Measurements from ENCODE around the gene TMEM178B.
"Not testable (repeated sequence)": the region's sequence is repeated elsewhere in the genome, so short reads cannot be mapped to it uniquely, and the experiment has no call there.

The TMEM178B gene

DNA sequence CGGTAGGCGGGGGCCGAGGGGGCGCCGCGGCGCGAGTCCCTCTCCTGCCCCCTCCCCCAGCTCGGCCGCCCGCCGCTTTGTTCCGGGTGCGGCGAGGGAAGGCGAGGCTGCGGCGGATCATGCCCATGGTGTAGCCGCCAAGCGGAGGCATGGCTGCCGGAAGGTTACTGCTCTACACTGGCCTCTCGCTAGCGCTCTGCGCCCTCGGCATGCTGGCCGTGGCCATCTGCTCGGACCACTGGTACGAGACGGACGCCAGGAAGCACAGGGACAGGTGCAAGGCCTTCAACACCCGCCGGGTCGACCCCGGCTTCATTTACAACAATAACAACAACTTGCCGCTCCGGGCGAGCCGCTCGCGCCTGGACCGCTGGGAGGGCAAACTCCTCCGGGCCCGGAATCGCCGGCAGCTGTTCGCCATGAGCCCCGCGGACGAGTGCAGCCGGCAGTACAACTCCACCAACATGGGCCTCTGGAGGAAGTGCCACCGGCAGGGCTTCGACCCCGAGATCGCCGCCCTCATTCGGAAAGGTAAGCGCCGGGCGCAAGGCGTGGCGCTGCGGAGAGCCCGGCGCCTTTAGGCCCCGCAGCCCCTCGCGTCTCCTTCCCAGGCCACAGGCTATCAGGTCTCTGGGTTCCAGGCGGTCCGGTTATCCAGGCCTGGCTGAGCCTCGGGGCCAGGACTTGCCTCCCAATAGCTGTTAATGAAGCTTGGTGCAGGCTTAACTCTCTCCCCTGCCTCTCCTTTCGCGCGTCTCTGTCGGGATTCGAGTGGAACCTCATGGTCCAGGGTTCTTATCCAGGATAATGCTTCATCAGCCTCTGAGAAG, 513 bp downstream of the TMEM178B start:
- no peak for DNase-seq (ENCODE audit: low read depth)

- DNase-seq (ENCODE audit: low read depth), result no peak
Observed at GRCh38 chr7:141074997-141075396, 1.1 kb downstream of the TMEM178B start.

GRCh38 chr7:141076377-141076776, 2.5 kb downstream of the TMEM178B start:
- no peak for DNase-seq (ENCODE audit: low read depth)

DNA sequence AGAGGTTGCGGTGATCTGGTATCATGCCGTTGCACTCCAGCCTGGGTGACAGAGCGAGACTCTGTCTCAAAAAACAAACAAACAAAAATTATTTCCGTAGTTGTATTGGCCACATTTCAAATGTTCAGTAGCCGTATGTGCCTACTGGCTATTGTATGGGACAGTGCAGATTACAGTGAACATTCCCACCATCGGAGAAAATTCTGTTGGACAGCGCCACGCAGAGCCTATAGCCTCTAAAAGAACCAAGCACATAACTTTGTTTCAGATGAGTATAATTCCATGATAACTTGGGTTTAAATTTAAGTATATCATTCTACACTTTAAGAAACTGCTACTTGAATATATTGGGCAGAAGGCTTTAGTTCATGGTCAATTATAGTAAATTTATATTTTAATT, 5.4 kb downstream of the TMEM178B start:
- no peak for DNase-seq (ENCODE audit: low read depth)

DNA sequence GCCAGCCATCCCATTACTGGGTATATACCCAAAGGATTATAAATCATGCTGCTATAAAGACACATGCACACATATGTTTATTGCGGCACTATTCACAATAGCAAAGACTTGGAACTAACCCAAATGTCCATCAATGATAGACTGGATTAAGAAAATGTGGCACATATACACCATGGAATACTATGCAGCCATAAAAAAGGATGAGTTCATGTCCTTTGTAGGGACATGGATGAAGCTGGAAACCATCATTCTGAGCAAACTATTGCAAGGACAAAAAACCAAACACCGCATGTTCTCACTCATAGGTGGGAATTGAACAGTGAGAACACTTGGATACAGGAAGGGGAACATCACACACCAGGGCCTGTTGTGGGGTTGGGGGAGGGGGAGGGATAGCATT, 15.6 kb downstream of the TMEM178B start:
- DNase-seq (ENCODE audit: low read depth), result not testable (repeated sequence)

DNA sequence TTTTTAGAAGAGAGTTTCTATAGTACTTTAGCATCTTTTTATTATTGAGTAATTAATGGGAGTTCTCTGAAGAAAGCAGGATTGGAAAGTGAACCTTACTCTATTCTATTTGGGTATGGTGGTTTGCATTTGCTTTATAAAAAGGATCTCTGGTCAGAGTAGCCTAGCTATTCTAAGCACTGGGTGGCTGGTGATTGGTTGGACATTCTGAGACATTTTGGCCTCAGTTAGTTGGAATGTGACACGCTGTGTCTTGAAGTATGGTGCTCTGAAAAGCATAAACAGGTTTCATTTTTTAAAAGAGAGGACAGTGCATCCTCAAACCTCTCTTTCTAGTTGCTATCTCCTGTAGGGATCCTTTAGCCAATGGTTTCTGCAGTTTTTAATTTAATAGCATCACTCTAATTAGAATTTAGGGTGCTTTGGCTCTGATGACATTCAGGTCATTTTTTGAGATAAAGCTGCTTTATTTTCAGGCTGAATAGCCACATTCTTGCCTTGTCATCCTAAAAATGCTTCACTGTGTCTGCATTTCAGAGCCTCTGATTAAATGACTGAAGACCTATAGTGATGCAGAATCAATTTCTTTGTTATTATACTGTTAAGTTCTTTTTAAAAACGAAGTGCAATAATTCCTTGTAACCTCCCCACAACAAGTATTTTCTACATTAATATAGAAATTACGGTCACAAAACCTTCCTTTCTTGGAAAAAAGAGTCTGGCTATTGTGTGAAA, 20.6 kb downstream of the TMEM178B start:
- DNase-seq (ENCODE audit: low read depth), result no peak

DNA sequence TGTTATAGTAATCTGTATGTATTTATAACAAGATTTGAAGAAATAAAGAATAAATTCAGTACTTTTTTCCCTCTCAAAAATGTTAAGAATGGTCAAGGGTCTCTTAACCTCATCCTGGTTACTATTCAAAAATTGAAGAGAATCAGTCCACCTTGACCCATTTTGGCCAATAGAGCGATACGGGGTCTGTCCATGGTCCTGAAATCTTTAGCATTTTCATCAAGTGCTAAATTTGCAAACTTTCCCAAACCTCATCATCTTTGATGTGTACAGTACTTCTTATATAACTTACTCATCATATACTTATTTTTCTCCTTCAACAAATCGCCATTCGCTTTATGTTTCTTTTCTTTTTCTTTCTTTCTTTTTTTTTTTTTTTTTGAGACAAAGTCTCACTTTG, 23.6 kb downstream of the TMEM178B start:
- DNase-seq (ENCODE audit: low read depth), result no peak

DNA sequence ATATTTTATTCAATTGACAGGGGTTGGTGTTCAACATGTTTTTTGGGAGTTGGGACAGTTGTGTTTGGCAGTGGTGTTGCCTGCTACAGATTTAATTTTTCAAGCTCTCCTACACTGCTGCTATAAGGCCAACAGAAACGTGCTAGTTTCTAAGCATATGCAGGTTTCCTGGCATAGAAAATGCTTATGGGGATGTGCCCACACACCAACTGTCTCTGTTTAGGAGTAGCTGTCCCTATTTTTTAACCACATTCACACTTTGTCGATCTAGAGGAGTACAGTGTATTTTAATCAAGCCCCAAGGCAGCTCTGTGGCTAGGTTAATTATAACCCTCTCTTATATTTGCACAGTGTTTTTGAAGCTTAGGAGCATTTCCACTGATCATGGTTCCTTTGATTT, 28.6 kb downstream of the TMEM178B start:
- no peak for DNase-seq (ENCODE audit: low read depth)

DNA sequence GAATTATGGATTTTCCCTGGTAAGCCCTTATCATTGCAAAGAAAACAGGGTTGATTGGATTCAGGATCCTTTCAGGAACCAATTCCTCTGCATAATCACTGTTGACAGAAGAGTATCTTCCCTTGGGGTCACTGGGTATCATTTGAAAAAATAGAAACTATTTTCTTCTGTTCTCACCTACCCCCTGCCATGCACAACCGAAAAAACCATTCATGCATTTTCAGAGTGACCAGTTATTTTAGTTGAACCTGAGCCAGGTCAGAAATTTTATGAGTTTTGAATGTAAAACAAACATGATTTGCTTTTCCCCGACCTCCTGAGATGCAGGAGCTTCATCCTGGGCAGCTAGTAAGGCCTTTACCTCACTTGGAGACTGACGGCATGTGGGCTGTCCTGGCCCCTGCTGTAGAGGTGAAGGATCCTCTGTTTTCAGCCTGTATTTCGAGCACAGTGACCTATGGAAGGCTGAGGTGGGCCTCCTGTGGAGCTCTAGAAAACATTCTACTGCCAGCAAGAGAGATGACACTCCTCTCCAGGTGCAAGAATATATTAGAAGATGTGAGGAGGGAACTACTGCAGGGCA, 30.1 kb downstream of the TMEM178B start:
- DNase-seq (ENCODE audit: low read depth), result no peak

DNA sequence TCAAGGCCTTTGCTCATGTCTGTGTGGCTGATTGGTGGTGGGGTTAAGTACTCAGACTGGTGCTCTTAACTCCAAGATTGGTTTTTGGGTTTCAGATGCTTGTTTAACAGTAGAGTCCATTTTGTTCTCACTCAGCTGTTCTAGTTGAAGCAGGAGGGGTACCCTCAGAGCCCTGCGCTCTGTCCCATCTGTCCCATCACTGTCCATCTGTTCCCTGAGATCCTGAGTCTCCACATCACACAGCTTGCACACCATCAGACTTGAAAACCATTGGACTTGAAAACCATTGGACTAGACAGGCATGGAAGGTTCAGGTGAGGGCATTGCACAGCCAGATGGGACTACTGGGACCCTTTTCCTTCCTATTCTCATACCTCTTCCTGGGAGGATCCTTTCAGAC, 39.3 kb downstream of the TMEM178B start:
- DNase-seq (ENCODE audit: low read depth), result no peak

DNA sequence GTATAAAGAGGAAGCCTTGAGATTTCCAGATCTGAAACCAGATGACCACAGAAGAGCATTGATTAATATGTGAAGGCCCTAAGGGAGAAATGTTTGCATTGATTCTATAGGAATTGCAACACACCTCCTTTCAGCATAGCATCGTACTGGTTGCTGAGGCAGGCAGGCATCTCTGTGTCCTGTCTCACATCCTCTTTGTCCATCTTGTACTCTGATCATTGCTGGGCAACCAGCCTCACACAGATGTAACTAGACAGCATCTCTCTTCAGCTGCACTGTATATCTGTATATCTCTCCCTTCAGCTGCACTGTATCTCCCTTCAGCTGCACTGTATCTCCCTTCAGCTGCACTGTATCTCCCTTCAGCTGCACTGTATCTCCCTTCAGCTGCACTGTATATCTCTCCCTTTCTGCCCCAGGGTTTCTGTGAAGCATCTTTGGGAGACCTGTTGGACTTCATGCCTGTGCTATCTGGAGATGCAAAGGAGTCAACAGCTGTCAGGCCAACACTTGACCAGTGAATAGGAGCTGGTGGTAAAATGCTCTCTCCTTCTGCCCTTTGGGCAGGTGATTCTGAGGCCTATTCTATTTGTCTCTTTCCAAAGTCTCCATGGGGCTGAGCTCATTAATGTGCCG, 40.3 kb downstream of the TMEM178B start:
- DNase-seq (ENCODE audit: low read depth), result no peak

DNA sequence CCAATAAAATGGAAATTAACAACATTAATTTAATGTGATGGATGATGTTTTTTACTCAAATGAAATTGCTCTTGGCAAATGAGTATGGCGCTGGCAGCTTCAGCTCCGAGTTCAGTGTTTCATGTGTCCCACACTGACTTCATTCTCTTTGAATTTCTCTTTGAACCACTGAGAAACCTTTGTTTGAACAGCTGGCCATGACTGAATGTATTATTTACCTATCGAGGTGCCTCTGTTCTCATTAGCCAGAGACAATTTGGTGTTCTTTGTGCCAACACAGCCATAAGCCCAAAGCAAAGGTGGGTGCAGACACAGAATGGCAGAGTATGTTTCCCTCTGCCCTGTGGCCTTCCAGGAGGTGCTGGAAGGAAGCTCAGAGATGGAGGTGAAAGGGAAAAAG, 42.1 kb downstream of the TMEM178B start:
- no peak for DNase-seq (ENCODE audit: low read depth)

GRCh38 chr7:141116661-141117060, 42.8 kb downstream of the TMEM178B start:
- DNase-seq (ENCODE audit: low read depth), result not testable (repeated sequence)

- no peak for DNase-seq (ENCODE audit: low read depth)
Observed at GRCh38 chr7:141118767-141119166, 44.9 kb downstream of the TMEM178B start.

DNA sequence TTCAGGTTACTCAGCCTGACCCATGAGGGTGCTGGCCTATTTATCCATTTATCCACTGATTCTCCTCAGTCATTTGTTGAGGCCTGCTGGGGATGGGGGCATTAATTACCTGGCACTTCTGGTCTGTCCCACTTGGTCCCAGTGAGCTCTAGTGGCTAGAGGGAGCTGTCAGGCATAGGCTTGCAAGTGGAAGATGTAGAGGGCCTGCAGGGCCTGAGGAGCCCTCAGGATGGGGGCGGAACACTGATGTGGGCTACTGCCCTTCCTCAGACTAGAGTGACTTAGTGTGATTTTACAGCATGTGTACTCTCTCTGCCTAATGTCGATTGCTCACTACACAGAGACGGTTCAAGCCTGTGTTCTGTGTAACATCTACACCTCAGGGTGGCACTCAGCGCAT, 45.3 kb downstream of the TMEM178B start:
- no peak for DNase-seq (ENCODE audit: low read depth)

DNA sequence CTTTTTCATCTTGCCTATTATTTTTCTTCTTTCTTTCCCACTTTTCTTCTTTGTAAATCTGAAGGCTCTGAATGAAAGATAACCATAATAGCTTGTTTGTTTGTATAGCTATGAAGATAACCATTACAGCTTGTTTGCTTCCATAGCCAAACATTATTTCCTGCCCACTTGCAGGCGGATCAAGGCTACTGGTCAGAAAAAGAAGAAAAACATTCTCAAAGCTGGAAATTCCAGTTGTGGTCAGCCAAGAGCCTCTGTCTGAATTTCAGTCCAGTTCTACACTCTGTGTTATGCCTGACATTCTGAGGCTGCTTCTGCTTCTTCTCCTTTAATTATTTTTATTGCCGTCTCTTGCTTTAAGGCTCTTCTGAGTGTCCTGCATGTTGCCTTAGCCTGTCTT, 48.9 kb downstream of the TMEM178B start:
- DNase-seq (ENCODE audit: low read depth), result no peak

- DNase-seq (ENCODE audit: low read depth), result no peak
Observed at GRCh38 chr7:141123522-141123921, 49.7 kb downstream of the TMEM178B start.

GRCh38 chr7:141126107-141126506, 52.2 kb downstream of the TMEM178B start:
- no peak for DNase-seq (ENCODE audit: low read depth)

DNA sequence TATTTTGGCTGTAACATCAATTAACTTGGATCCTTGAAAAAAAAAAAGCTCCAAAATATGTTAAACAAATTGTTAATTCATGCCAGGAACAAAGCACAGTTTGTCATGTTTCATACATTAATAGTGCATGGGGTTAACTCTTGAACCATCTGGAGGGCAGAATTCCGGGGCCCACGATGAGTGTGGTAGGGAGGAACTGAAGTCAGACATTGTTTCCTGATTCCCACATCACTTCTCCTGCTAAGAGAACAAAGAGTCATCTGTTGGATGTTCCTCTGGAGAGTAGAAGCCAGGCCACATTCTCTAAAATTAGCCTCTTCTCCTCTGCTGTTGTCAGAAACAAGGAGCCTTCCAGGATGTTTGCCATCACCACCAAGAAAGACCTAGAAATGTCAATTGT, 54.6 kb downstream of the TMEM178B start:
- DNase-seq (ENCODE audit: low read depth), result no peak

DNA sequence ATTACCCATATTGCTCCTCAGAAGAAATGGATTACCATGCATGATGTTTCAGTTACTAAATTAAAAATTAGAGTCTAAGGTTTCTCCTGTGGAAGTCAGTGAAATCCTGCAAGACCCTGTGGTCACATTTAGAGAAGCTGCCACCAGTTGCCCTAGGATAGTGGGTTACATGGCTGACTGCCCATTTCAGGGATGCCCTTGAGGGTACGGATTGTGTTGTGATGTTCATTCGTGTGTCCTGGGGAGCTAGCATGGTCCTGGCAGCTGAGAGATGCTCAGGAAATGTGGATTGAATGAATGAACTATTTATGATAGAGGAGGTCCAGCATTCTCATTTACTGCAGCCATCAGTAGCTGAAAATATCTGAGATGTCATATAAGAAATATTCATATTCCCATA, 55.1 kb downstream of the TMEM178B start:
- DNase-seq (ENCODE audit: low read depth), result no peak

DNA sequence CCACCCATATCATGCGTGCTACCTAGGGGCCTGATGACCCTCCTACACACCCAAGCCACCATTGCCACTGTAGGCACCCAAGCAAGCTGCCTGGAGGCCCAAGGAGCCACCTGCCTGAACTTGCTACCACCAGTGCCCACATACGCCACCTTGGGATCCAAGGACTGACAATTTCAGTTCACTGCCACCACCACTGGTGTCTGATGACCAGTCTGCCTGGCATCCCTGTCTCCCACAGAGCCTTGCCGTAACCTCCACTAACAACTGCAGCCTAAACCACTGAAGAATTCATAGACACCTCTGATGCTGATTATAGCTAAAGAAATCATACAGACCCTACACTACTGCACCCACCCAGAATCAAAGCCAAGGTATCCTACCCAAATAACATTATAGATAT, 58.8 kb downstream of the TMEM178B start:
- no peak for DNase-seq (ENCODE audit: low read depth)

DNA sequence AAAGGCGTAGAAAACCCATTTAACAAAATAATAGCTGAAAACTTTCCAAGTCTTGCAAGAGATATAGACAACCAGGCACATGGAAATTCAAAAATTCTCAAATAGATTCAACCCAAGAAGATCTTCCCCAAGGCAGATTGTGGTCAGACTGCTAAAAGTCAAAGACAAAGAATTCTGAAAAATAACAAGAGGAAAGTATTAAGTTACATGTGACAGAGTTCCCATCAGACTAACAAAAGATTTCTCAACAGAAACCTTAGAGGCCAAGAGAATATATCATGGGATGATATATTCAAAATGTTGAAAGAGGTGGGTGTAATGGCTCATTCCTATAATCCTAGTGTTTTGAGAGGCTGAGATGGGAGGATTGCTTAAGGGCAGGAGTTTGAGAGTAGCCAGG, 59.8 kb downstream of the TMEM178B start:
- DNase-seq (ENCODE audit: low read depth), result no peak

GRCh38 chr7:141142058-141142457, 68.2 kb downstream of the TMEM178B start:
- DNase-seq (ENCODE audit: low read depth), result no peak

Measured in activated T-cell treated with anti-CD3 and anti-CD28 coated beads for 24 hours (primary cell).